ENCODE results near the gene ANKRD11.

The ANKRD11 gene

GRCh38 chr16:89315271-89315670, 175.1 kb downstream of the ANKRD11 start:
- no peak overlapping the region for H3K4me3 ChIP-seq (ENCODE audit: low read length)
- no peak for TF ChIP-seq CTCF (IDR thresholded peaks at IDR 0.05; ENCODE audit: low read depth, low read length, poor library complexity, severe bottlenecking)
- TF ChIP-seq EZH2phosphoT487 (IDR thresholded peaks at IDR 0.05; ENCODE audit: borderline replicate concordance, low read length), result no peak
- no peaks in the 10 kb centered on the region for H3K9me3 ChIP-seq (ENCODE audit: control insufficient read depth, insufficient read depth, low read length)
- peaks cover 53% of the 10 kb centered on the region for H4K20me1 ChIP-seq (ENCODE audit: control insufficient read depth, insufficient read depth, low read depth, low read length)
- H3K9me2 ChIP-seq (replicated peaks; ENCODE audit: control insufficient read depth, low read length), result no peaks in the 10 kb centered on the region
- no peak overlapping the region for H3K27ac ChIP-seq (ENCODE audit: low read depth, low read length)
- no peaks in the 10 kb centered on the region for H3K27me3 ChIP-seq (ENCODE audit: control insufficient read depth, low read length)
- peaks cover 54% of the 10 kb centered on the region for H3K36me3 ChIP-seq (ENCODE audit: control insufficient read depth, low read length)
- peaks cover 12% of the 10 kb centered on the region for H3F3A ChIP-seq (ENCODE audit: control insufficient read depth, insufficient read depth)
- peaks cover 99% of the 10 kb centered on the region for H3K79me2 ChIP-seq (ENCODE audit: control insufficient read depth, low read length)
- H3K4me1 ChIP-seq (ENCODE audit: control insufficient read depth, low read length), result peaks cover 45% of the 10 kb centered on the region
- H3K4me2 ChIP-seq (ENCODE audit: low read length), result no peak overlapping the region

- TF ChIP-seq CTCF (IDR thresholded peaks at IDR 0.05; ENCODE audit: low read depth, low read length, poor library complexity, severe bottlenecking) (no peak), EZH2phosphoT487 (IDR thresholded peaks at IDR 0.05; ENCODE audit: borderline replicate concordance, low read length) (no peak)
- Histone ChIP-seq H3K79me2 (ENCODE audit: control insufficient read depth, low read length) (peaks cover 99% of the 10 kb centered on the region), H3K4me3 (ENCODE audit: low read length) (no peak overlapping the region), H3K27me3 (ENCODE audit: control insufficient read depth, low read length) (no peaks in the 10 kb centered on the region), H3K4me1 (ENCODE audit: control insufficient read depth, low read length) (peaks cover 43% of the 10 kb centered on the region), H3F3A (ENCODE audit: control insufficient read depth, insufficient read depth) (peaks cover 12% of the 10 kb centered on the region), H4K20me1 (ENCODE audit: control insufficient read depth, insufficient read depth, low read depth, low read length) (peaks cover 49% of the 10 kb centered on the region), H3K36me3 (ENCODE audit: control insufficient read depth, low read length) (peaks cover 57% of the 10 kb centered on the region), H3K4me2 (ENCODE audit: low read length) (no peak overlapping the region), H3K27ac (ENCODE audit: low read depth, low read length) (no peak overlapping the region), H3K9me2 (replicated peaks; ENCODE audit: control insufficient read depth, low read length) (no peaks in the 10 kb centered on the region), H3K9me3 (ENCODE audit: control insufficient read depth, insufficient read depth, low read length) (no peaks in the 10 kb centered on the region)
Measured at GRCh38 chr16:89314854-89315253, 175.5 kb downstream of the ANKRD11 start.

GRCh38 chr16:89314357-89314756, 176.0 kb downstream of the ANKRD11 start:
- no peak overlapping the region for H3K27ac ChIP-seq (ENCODE audit: low read depth, low read length)
- H3K36me3 ChIP-seq (ENCODE audit: control insufficient read depth, low read length), result peaks cover 62% of the 10 kb centered on the region
- no peak for TF ChIP-seq EZH2phosphoT487 (IDR thresholded peaks at IDR 0.05; ENCODE audit: borderline replicate concordance, low read length)
- no peak for TF ChIP-seq CTCF (IDR thresholded peaks at IDR 0.05; ENCODE audit: low read depth, low read length, poor library complexity, severe bottlenecking)
- peaks cover 99% of the 10 kb centered on the region for H3K79me2 ChIP-seq (ENCODE audit: control insufficient read depth, low read length)
- H3K9me2 ChIP-seq (replicated peaks; ENCODE audit: control insufficient read depth, low read length), result no peaks in the 10 kb centered on the region
- H3K27me3 ChIP-seq (ENCODE audit: control insufficient read depth, low read length), result no peaks in the 10 kb centered on the region
- H3K9me3 ChIP-seq (ENCODE audit: control insufficient read depth, insufficient read depth, low read length), result no peaks in the 10 kb centered on the region
- peaks cover 43% of the 10 kb centered on the region for H3K4me1 ChIP-seq (ENCODE audit: control insufficient read depth, low read length)
- H3K4me2 ChIP-seq (ENCODE audit: low read length), result no peak overlapping the region
- no peak overlapping the region for H3K4me3 ChIP-seq (ENCODE audit: low read length)
- peaks cover 12% of the 10 kb centered on the region for H3F3A ChIP-seq (ENCODE audit: control insufficient read depth, insufficient read depth)
- peaks cover 48% of the 10 kb centered on the region for H4K20me1 ChIP-seq (ENCODE audit: control insufficient read depth, insufficient read depth, low read depth, low read length)

All from DOHH2 (cell line).